G401.6 (cell line): ENCODE results near the gene FBXO5.

Experiments
- FAIRE-seq: peaks from 2 replicates; lab custom pipeline; 2012; peaks lifted over from hg19 to GRCh38; lab: Jason Lieb, UNC

The FBXO5 gene

DNA sequence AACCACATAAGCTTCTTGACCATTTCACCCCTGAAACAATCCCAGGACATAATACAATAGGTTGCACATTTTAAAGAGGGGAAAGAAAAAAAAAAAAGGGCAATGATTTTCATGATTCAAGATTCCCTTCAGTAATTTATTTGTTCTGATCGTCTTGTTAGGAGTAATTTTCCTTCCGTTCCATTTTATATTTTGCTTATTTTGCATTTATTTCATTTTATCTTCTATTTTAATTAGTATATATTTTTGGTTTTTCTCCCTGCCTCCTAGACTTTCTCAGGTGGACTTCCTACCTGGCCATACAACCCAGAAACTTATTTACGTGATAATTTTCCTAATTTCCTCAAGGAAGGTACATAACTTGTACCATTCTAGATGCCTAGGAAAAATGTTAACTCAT, 32.6 kb downstream of the FBXO5 start:
- FAIRE-seq = no peak

DNA sequence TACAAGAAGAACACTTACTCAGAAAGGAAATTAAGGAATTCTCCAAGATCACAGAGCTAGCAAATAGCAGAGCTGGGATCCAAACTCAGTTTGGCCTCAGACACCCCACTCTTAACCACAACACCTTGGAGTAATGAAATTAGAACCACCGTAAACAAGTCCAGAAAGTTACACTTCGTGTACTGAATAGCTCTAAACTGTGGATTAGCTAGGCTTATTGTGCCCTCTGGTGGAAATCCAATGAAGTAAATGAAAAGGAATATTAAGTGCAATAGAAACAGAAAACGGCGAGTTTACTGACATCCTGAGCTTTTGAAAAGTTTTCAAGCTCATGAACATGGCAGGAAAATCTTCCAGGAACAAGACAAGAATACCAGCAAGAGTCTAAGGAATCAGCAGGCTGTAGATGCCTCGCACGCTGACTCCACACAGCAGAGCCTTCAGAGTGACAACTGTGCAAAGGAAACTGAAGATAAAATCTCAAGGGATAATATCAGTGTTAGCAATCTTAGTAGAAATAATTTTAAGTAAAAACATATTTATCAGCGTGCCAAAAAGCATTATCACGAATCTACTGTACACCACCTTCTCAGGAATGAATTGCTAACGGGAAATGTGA, 34.6 kb downstream of the FBXO5 start:
- peak; percentile 65 for FAIRE-seq

DNA sequence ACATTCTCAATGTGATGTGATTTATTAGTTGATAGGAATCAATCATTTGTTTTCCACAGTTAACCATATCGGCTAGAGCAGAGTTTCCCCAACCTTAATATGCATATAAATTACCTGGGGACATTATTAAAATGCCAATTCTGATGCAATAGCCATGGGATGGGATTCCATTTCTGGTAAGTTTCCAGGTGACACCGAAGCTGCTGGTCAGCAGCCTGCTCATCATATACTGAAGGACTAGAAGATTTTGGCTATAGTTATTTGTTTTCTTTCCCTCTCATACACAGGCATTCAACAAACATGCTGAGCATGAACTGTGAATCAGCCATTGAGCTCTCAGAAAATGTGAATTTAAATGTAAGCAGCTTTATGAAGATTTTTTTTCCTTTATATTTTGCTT, 35.8 kb downstream of the FBXO5 start:
- FAIRE-seq = no peak

DNA sequence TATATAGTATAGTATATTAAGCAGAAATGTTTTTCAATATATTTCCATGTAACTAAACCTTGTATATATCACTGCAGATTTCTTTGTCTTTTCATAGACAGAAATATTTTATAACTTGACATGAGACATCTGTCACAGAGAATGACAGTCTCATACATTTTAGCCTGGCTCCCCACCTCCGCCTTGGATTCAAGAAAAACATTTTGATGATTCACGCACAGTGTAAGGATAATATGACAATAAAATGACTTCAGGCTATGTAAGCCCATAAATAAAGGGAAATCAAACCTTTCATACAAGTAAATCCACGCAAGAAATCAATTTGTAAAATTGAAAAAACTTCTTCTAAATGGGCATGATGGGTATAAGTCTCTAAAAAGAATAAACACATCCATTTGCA, 36.4 kb downstream of the FBXO5 start:
- FAIRE-seq = no peak

DNA sequence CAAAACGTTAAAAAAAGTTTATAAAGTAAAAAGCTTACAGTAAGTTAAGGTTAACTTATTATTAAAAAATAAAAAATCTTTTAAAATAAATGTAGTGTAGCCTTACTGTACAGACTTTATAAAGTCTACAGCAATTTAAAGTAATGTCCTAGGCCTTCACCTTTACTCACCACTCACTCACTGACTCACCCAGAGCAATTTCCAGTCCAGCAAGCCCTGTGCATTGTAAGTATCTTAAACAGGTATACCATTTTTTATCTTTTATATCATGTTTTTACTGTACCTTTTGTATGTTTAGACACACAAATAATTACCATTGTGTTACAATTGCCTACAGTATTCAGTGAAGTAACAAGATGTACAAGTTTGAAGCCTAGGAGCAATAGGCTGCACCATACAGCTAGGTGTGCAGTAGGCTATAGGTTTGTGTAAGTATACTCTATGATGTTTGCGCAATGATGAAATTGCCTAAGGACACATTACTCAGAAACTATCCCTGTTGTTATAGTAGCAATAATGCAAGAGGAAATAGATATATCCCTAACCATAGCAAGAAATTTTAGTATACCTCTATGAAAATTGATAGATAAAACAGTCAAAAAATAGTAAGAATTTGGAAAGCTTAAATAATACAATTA, 39.5 kb downstream of the FBXO5 start:
- FAIRE-seq = no peak

DNA sequence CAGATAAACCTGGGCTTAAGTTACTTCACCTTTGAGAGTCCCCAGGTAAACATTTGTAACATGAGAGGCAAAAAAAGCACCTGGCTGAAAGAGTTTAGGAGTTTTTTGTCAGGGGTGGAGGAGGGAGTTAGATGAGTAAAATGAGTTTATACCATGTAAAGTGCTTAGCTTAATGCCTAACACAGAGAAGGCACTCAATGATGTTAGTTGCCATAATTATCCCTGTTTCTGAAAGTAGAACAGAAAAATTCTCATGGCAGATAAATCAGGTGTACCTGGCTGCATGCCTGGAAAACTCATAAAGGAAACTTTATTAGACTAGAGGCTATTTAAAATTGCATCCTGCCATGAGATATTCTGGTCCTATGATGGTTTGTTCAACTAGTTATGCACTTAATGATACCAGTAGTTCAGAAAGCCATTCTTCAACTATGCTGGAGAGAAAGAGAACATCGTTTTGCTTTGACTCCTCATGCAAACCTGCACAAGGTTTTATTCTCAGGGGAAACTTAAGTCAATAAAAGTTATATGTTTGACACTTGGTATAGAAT, 40.4 kb downstream of the FBXO5 start:
- no peak for FAIRE-seq

DNA sequence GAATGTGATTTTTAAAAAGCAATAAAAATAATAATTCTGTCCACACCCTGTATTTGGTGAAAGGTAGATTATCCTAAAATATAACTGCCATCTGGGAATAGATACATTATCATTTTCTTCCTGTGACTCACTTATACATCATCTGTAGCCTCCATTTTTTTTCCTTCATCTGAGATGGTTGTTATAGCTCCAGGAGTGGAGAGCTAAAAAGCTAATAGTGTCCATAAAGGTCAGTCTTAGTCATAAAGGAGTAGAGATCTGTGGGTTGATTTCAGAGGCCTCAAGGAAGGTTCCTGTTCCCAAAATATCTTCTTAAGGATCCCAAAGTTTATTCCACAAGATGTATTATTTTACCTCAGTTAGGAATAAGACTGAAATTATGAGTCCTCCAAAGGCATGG, 41.1 kb downstream of the FBXO5 start:
- no peak for FAIRE-seq

DNA sequence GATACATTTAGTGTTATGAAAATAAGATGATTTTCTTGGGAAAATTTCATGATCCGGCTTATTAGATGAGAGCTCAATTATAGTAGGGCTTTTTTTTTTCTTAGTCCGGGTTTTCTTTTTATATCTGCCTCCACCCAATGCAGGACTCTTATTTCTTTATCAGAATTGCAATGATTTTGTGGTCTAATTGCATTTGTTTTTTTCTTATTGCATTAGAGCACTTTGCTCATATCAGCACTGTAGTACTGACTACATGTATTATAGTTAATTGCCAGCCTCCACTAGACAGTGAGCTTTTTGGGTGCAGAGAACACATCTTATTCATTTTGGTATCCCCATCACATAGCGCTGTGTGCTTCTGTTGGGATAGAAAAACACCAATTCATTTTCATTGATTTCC, 50.0 kb downstream of the FBXO5 start:
- FAIRE-seq = no peak

DNA sequence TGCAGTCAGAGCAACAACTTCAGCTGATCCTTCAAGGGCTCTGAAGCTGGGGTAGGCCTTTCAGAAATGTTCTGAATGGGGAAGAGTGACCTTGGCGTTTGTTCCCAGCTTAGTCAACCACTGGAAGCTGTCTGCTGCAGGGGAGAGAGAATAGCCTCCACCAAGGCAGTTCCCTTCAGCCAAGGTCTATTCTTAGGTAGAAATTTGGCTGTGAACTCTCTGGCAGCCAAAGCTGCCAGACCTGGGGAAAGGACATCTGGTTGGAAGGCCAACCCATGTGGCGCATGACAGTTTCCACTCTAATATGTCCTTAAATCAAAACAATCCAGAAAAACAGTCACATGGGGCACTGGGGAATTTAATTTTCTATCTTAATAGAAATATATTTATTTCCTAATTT, 60.1 kb downstream of the FBXO5 start:
- no peak for FAIRE-seq
